GM19397 (cell line): ENCODE measurements around the gene STXBP2.

ENCODE experiments used
- ATAC-seq: cut with Tn5 transposase; IDR thresholded peaks from one replicate; pipeline ENCODE4 v1.9.1; 2021; ENCODE audit warnings: mild to moderate bottlenecking, moderate library complexity; ENCODE audit not compliant: unreplicated experiment

The STXBP2 gene

GRCh38 chr19:7636691-7637373 is at the start of gene STXBP2:
Gene STXBP2, plus strand, starts transcription at chr19:7637110. Its CDS starts 40 bp downstream, at chr19:7637150.
- peak; percentile 69 for ATAC-seq

- no peak for ATAC-seq
These were observed 47.1 kb upstream of the STXBP2 start for GRCh38 chr19:7589822-7590221.

DNA sequence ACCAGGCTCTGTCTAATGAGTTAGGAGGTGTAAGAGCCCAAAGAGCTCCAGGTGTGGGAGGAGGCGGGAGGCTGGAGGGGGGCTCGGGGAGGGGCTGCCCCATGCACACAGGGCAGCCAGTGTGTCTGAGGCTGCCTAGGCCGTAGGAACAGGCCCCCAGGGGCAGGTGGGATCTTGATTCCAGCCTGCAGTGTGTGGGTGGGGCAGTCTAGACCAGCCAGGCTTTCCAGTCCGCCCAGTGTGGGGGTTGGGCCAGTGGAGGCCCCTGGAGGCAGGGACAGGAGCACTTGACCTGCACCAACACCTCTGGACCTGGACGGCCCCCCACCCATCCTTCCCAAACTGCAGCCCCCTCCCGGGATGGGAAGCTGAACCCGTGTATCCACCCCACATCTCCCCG is 46.7 kb upstream of the STXBP2 start:
- ATAC-seq = no peak

DNA sequence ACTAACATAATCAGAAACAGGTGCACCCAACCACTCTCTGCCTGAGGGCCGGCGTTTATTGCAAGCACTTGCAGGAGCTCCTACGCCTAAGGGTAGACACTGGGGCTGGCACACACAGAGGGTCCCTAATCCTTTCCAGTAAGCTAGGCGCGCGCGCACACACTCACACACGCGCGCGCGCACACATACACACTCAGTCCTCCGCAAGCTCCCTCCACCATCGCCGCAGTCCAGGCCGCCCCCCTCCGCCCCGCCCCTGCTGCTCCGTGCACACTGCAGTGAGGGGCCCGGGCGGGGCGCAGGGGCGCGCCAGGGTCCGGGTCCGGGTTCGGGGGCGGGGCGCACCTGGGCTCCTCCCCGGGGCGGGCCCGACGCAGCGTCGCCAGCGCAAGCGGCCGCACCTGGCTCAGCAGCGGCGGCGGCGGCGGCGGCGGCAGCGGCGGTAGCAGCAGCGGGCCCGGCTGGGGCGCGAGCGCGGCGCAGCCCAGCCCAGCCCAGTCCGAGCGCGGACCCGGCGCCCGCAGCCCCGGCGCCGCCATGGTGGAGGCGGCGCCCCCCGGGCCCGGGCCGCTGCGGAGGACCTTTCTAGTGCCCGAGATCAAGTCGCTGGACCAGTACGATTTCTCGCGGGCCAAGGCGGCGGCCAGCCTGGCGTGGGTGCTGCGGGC is 41.3 kb upstream of the STXBP2 start, which contains the start of gene CAMSAP3:
Gene CAMSAP3 (plus strand): TSS at position 398 of the 668 bp plus-strand sequence. CDS start 140 bp downstream, at position 538.
- peak; percentile 60 for ATAC-seq

- ATAC-seq = no peak
These were observed 40.5 kb upstream of the STXBP2 start for GRCh38 chr19:7596211-7596937.

DNA sequence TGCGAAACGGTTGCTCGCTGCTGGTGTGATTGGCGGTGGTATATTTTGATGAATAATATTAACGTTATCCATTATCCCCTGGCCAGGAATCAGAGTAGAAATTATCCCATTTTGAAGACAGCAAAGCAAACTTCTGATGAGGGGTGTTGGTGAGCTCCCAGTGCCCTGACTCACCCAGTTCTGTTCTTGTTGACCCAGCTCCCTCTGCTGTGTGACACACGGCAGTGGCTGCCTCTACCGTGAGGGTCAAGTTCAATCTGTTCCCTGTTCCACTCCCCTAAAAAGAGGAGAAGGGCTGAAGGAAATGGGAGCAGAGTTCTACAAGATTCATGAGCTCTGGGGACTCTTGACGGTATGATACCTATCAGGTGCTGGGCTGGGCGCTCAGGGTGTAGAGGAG is 39.2 kb upstream of the STXBP2 start:
- no peak for ATAC-seq

DNA sequence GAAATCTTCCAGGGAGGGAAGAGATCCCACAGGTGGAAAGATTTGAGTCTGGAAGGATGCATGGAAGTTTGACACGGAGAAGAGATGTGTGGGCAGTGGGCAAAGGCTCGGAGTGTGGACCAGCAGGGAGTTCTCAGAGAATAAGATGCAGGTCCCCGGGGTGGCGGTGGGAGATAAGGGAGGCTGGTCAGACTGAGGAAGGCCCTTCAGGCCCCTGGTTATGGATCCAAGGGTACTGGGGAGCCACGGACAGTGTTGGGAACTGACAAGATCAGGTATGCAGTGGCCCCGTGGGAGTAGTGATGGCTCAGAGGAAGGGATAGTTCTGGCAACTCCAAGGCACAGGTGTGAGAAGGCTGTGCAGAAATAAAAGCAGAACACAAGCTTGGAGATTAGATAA is 38.7 kb upstream of the STXBP2 start:
- ATAC-seq = no peak

GRCh38 chr19:7600721-7601120 is 36.2 kb upstream of the STXBP2 start:
- ATAC-seq = no peak

GRCh38 chr19:7602240-7602934 is 34.5 kb upstream of the STXBP2 start:
- ATAC-seq = no peak

DNA sequence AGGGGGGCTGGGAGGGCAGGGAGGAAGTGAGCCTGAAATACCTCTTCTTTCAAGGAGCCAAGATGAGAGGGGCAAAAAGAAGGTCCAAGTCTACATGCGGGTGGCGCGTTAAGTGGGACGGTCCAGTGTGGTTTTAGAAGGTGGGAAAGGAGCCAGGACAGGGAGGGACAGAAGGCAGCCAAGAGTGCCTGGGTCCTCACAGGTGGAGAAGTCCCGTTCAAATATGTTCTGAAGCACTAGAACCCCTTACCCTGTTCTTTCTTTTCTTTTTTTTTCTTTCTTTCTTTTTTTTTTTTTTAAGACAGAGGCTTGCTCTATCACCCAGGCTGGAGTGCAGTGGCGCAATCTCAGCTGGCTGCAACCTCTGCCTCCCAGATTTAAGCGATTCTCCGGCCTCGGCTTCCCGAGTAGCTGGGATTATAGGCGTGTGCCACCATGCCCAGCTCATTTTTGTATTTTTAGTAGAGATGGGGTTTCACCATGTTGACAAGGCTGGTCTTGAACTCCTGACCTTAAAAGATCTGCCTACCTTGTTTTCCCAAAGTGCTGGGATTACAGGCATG is 33.9 kb upstream of the STXBP2 start:
- no peak for ATAC-seq

DNA sequence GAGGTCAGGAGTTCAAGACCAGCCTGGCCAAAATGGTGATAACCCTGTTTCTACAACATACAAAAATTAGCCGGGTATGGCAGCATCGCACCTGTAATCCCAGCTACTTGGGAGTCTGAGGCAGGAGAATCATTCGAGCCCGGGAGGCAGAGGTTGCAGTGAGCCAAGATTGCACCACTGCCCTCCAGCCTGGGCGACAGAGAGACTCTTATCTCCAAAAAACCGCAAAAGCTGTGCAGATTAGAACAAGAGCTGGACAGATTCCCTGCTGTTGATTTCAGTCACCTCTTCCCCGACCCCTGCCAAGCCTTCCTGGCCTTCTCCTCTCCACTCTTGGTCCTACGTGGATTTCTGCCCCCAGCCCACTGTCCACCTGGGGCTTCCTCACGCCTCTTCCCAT is 33.0 kb upstream of the STXBP2 start:
- no peak for ATAC-seq

GRCh38 chr19:7605490-7606222 is 31.3 kb upstream of the STXBP2 start:
- no peak for ATAC-seq

DNA sequence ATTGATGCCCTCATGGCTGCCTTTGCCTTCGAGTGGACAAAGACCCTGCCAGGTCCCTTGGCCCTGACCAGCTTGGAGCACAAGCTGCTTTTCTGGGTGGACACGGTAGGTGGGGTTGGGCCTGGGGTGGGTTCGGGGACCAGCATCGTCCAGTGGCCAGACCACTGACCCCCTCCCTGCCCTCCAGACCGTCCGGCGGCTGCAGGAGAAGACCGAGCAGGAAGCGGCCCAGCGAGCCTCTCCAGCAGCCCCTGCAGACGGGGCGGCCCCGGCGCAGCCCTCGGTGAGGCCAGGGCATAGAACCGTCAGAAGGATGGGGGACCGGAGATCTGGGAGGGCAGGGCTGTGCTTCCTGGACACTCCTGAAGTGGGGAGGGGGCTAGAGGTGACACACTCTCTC is 30.6 kb upstream of the STXBP2 start:
- ATAC-seq = no peak

- no peak for ATAC-seq
These were observed 29.6 kb upstream of the STXBP2 start for GRCh38 chr19:7607212-7607873.

DNA sequence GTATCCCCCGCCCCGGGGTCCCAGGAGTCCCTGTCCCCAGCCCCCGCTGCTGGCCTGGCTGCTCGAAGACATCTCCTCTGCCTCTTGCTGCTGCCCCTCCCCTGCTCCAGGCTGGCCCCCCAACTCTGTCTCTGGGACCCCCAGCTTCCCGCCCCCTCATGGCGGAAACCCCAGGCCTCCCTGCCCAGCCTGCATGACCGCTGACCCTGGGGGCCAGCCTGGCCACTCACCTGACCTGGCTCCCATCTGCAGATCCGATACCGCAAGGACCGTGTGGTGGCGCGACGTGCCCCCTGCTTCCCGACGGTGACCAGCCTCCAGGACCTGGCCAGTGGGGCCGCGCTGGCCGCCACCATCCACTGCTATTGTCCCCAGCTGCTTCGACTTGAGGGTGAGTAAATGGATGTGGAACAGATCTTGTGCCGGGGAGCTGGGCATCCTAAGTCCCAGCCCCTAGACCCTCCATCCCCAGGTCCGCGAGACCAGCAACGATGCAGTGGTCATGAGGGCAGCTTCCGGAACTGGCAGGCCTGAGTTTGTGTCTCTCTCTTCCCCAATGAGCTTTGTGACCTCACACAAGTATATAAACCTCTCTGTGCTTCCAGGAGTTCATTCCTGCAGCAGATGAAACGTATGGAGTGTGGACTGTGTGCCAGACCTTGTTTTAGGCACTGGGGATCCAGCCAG is 28.9 kb upstream of the STXBP2 start:
- ATAC-seq = no peak

DNA sequence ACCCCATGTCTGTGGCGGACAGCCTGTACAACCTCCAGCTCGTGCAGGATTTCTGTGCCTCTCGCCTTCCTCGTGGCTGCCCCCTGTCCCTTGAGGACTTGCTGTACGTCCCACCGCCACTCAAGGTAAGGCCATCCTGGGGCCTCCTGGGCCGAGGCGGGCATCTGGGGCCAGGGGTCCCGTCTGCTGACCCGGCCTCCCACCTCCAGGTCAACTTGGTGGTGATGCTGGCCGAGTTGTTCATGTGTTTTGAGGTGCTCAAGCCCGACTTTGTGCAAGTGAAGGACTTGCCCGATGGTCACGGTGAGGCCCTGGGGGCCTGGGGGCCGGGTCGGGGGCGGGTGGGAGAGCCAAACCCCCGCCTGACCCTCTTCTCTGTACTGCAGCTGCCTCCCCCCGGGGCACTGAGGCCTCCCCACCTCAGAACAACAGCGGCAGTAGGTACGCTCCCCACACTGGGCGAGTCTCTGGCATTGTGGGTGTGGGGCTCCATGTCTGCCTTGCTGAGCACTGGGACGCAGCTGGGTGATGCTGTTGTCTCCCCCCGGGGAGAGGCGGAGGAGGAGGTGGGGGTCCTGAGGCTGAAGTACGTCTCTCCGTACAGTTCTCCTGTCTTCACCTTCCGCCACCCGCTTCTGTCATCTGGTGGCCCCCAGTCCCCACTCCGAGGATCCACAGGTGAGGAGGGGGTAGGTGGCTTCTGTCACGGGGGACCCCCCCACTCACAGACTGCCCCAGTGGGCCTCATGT is 26.2 kb upstream of the STXBP2 start:
- ATAC-seq = no peak

- no peak for ATAC-seq
These were observed 25.2 kb upstream of the STXBP2 start for GRCh38 chr19:7611541-7612279.
